Keratinocyte (primary cell): ENCODE measurements around the gene DCST1.

Source experiments
- EZH2 ChIP-seq: IDR thresholded peaks from one replicate; pipeline ENCODE4 v1.6.1; 2012; ENCODE audit warnings: inconsistent platforms, mild to moderate bottlenecking, low read length, moderate library complexity
- TF ChIP-seq, protein P1 (sequence below), 3 experiments: IDR thresholded peaks in 1 of 3; conservative IDR thresholded peaks in 1 of 3; optimal IDR thresholded peaks in 1 of 3; 2 replicates in 2 of 3; 3 replicates in 1 of 3; pipeline versions ENCODE3 to v1.5.1; 2011; ENCODE audit warnings: low read length in 3 of 3, mild to moderate bottlenecking in 3 of 3, moderate library complexity in 2 of 3, control low read depth in 1 of 3, inconsistent platforms in 1 of 3; ENCODE audit not compliant: insufficient read depth in 2 of 3; ENCODE audit errors: extremely low read depth in 1 of 3

- TF ChIP-seq, protein P1, sequence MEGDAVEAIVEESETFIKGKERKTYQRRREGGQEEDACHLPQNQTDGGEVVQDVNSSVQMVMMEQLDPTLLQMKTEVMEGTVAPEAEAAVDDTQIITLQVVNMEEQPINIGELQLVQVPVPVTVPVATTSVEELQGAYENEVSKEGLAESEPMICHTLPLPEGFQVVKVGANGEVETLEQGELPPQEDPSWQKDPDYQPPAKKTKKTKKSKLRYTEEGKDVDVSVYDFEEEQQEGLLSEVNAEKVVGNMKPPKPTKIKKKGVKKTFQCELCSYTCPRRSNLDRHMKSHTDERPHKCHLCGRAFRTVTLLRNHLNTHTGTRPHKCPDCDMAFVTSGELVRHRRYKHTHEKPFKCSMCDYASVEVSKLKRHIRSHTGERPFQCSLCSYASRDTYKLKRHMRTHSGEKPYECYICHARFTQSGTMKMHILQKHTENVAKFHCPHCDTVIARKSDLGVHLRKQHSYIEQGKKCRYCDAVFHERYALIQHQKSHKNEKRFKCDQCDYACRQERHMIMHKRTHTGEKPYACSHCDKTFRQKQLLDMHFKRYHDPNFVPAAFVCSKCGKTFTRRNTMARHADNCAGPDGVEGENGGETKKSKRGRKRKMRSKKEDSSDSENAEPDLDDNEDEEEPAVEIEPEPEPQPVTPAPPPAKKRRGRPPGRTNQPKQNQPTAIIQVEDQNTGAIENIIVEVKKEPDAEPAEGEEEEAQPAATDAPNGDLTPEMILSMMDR (optimal IDR thresholded peaks at IDR 0.05 in 1 of 3, IDR thresholded peaks at IDR 0.05 in 1 of 3, conservative IDR thresholded peaks at IDR 0.05 in 1 of 3; ENCODE audit: extremely low read depth in 1 of 3, insufficient read depth in 2 of 3, low read length in 3 of 3), result no peak
- no peak for TF ChIP-seq EZH2
Observed at GRCh38 chr1:155013632-155014031, 20.0 kb upstream of the DCST1 start.
